Right lobe of liver (tissue), 4 donors: ENCODE measurements around the gene BMP8B.

ENCODE experiments used
- POLR2A ChIP-seq: fragments of 450-650 bp; IDR thresholded peaks from one replicate; pipeline ENCODE4 v1.6.1; 2017; ENCODE audit warnings: antibody characterized with exemption, mild to moderate bottlenecking
- TF ChIP-seq, protein P1 (sequence below), 4 donors: fragments of 200-600 bp in 3 of 4; fragments of 450-650 bp in 1 of 4; IDR thresholded peaks; one replicate each; pipeline versions ENCODE4 v1.5.1 to v1.8.0; 2016 to 2022; ENCODE audit warnings: antibody characterized with exemption in 4 of 4, mild to moderate bottlenecking in 2 of 4
- donor health status: DM: no; HTN: no; CAD: no.
- donor health status: DM: no; HTN: no; CAD: no.
- donor health status: DM: no; HTN: yes; CAD: no.

DNA sequence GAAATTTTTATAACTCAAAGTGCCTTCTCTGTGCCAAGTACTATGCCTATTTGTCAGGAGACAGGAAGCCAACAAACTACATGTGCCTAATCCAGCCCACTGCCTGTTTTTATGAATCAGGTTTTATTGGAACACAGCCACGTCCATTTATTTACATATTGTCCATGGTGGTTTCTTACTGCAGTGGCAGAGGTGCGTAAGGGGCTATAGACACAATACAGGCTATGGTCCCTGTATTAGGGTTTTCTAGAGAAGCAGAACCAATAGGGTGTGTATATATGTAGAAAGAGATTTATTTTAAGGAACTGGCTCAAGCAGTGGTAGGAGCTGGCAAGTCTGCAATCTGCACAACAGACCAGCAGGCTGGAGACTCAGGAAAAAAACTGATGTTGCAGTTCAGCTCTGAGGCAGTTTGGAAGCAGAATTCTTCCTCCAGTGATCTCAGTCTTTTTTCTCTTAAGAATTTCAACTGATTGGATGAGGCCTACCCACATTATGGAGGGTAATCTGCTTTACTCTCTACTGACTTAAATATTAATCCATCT is 34.6 kb downstream of the BMP8B start:
- TF ChIP-seq, protein P1, sequence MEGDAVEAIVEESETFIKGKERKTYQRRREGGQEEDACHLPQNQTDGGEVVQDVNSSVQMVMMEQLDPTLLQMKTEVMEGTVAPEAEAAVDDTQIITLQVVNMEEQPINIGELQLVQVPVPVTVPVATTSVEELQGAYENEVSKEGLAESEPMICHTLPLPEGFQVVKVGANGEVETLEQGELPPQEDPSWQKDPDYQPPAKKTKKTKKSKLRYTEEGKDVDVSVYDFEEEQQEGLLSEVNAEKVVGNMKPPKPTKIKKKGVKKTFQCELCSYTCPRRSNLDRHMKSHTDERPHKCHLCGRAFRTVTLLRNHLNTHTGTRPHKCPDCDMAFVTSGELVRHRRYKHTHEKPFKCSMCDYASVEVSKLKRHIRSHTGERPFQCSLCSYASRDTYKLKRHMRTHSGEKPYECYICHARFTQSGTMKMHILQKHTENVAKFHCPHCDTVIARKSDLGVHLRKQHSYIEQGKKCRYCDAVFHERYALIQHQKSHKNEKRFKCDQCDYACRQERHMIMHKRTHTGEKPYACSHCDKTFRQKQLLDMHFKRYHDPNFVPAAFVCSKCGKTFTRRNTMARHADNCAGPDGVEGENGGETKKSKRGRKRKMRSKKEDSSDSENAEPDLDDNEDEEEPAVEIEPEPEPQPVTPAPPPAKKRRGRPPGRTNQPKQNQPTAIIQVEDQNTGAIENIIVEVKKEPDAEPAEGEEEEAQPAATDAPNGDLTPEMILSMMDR (IDR thresholded peaks at IDR 0.05) = no peak
- no peak for TF ChIP-seq POLR2A
